Eye (tissue), 1 donor: Measurements from ENCODE around the gene ZNF74.

Experiments used
- DNase-seq: peaks from one replicate; pipeline ENCODE4 v3.0.0-alpha.2; 2015

ZNF74 gene

DNA sequence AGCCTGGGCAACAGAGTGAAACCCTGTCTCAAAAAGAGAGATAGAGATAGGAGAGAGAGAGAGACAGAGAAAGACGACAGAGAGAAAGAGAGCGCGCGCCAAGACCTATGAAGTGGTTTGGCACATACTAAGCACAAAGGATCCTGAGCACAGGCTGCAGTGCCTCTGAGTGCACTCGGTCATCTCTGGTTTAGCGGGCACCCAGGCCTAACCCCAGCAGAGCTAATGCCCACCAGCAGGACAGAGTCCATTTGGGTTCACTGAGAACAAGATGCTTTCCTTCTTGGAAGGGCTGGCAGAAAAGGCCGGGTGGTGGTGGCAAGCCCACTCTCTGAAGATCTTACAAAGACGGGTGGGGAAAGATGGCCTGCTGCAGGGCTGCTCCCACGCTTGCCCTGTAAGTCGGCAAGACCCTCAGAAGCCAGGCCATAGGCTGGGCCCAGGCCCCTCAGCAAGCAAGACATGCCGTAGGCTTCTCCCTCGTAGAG, 40.4 kb downstream of the ZNF74 start:
- DNase-seq: no peak

DNA sequence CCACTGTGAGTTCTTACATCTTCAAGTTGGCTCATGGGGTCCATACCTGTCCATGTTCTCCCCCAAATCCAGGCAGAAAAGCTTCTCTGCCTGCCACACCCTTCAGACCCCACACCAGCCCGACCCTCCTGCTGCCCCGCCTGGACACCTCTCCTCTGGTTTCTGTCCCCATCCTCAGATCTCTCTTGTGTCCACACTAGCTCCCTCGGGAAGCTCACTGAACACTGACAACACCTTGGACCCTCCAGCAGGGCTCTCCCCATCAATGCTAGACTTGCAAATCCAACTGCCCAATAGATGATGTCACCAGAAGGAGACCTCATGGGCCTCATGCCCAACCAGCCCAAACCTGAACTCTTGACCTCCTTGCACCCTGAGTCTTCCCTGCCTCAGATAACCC, 40.8 kb downstream of the ZNF74 start:
- DNase-seq: no peak

DNA sequence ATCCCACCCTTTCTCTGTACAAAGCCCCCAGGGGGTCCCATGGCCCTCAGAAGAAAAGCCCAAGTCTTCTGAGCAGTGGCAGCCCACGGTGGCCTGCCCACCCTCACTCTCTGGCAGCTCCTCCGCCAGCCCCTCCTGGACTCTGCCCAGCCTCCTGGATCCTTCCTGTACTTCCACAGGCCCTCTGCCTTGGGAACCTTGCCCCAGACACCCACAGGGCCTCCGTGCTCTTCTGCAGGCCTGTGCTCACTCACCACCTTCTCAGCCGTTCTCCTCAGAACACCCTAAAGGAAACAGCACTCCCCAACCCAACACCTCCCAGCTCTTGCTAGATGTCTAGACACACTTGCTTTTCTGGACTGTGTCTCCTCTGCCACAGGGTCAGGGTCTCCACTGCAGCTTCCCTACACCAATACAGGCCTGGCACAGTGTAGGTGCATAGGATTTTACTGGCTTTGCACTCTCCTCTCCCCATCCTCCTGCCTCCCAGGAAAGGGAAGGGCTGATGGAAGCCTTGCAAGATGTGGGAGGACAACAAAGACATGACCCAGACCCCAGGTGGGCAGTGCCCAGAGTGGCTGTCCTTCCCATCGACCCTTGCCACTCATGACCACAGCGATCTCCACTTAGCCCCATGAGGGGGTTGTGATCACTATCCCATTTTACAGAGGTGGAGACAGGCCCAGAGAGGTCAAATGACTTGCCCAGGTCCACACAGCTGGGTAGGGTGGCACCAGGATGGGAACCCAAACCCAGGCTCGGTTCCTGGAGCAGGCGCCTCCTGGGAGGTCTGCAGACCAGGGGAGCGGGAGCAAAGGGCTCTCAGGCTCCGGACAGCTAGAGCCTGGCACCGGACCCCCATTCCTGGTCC, 41.7 kb downstream of the ZNF74 start:
- no peak for DNase-seq

GRCh38 chr22:20436307-20436767, 42.4 kb downstream of the ZNF74 start:
- DNase-seq: peak; percentile 75

GRCh38 chr22:20436768-20437612, 43.0 kb downstream of the ZNF74 start:
- DNase-seq: peak; percentile 66

GRCh38 chr22:20437613-20438426, 43.9 kb downstream of the ZNF74 start, which contains the start of gene SCARF2:
Gene SCARF2 (minus strand): TSS chr22:20437825. CDS start chr22:20437754, 71 bp downstream.
- DNase-seq: peak; percentile 87

DNA sequence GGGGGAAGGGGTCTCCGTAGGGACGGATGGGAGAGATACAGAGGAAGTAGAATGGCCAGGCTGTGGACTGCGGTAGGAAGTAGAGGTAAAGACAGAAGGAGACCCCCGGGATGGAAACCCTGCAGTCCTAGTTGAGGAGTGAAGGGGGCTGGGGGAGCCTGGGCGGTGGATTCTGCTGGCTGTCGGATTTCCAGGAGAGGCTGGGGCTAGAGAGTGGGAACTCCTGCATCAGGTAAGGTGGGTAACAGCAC, 44.4 kb downstream of the ZNF74 start:
- no peak for DNase-seq

GRCh38 chr22:20438678-20439492, 44.9 kb downstream of the ZNF74 start:
- no peak for DNase-seq

- DNase-seq: no peak
Measured at GRCh38 chr22:20439556-20439927, 45.6 kb downstream of the ZNF74 start.

- DNase-seq: no peak
Measured at GRCh38 chr22:20439928-20440575, 46.1 kb downstream of the ZNF74 start.

DNA sequence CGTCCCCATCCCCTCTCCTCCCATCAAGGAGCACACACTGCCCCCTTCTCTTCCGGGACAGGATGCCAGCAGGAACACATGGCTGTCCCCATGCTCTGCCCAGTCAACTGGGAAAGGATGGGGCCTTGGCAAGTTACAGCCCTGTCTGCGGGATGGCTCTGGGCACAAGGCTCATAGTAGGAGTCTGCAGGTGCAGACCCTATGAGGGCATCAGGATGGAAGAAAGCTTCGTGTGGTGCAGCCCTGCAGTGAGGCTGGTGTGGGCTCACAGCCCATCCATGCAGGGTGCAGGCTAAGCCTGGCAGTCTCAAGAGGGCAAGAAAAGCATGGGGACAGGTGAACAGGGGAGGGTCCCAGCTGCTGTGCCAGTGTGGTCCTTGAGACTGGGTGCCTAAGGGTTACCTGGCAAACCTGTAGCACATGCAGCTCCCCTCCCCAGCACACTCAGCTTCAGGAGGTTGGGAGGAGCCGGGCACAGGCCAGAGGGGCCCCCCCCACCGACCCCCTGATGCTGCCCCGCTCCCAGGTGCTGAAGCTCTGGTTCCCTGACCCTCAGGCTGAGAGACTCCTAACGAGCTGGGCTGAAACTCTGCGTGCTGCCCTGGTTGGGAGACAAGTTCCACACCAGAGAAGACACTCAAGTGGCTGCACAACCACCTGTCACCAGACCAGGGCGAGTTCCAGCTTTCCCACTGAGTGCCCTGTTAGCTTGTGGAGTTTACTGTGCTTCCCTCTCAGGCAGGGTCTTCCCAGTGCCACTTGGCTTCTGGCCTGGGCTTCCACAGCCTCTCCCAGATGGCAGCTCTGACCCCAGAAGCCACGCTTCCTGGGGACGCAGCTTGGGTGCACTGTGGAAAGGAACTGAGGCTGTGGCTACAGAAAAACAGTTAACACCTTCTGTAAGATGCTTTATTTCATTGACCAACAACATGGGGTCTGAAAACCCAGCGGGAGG, 47.0 kb downstream of the ZNF74 start:
- no peak for DNase-seq

GRCh38 chr22:20441631-20442484, 47.9 kb downstream of the ZNF74 start:
- DNase-seq: no peak

DNA sequence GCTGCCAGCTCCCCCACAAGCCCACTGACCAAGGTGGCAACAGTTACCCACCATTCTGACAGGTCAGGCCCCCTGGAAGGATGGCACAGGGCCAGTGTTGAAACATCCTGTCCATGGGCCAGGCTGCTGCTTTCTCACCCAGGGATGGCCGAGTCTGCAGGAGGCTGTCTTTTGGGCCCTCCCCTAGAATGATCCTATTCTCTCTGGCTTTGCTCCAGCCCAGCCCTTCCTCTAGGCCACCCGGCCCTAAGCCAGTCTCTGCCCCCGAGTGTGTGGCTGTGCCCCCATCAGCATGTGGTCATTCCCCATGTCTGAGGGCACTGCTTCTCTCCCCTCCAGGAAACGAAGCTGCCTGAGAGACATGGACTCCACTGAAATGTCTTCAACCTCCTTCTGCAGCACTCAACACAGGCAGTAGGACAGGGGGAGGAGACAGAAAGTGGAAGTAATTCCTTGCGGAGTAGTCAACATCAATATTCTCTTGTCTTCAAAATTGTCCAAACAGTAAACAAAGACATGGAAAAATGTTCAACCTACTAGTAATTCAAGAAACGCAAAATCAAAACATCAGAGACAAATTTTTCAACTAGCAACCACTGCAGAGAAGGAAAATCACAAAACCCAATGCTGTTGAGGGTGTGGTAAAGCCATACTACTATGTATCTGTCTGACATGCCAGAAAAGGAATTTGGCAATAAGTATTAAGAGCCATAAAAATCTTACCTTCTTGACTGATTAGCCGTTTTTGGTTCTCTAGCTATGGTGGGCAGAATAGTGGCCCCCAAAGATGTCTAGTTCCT, 48.7 kb downstream of the ZNF74 start:
- no peak for DNase-seq

- DNase-seq: no peak
Measured at GRCh38 chr22:20444325-20444724, 50.4 kb downstream of the ZNF74 start.

DNA sequence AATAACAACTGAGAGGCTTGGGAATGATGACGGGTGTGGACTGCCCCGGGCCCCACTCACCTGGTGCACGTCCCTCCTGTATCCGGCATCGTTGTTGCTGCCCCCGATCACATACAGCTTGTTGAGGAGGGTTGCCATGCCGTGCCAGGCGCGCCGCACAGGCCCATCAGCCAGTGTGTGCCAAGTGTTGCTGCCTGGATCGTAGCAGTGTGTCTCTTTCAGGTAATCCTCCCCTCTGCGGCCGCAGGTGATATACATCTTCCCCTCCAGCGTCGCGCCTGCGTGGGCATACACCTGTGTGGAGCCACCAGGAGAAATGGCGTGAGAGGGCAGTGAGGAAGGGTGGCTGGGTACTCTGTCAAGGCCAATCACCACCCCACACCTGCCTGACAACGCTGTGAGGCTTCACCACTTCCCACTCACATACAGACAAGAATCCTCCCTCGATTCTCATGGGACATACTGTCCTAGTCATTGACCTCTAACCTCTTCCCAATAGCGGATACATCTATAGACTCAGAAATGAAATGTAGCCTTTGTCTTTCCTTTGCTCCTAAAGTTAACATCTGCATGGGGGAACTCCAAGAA, 52.5 kb downstream of the ZNF74 start:
- DNase-seq: no peak

GRCh38 chr22:20448630-20449029, 54.7 kb downstream of the ZNF74 start:
- no peak for DNase-seq

DNA sequence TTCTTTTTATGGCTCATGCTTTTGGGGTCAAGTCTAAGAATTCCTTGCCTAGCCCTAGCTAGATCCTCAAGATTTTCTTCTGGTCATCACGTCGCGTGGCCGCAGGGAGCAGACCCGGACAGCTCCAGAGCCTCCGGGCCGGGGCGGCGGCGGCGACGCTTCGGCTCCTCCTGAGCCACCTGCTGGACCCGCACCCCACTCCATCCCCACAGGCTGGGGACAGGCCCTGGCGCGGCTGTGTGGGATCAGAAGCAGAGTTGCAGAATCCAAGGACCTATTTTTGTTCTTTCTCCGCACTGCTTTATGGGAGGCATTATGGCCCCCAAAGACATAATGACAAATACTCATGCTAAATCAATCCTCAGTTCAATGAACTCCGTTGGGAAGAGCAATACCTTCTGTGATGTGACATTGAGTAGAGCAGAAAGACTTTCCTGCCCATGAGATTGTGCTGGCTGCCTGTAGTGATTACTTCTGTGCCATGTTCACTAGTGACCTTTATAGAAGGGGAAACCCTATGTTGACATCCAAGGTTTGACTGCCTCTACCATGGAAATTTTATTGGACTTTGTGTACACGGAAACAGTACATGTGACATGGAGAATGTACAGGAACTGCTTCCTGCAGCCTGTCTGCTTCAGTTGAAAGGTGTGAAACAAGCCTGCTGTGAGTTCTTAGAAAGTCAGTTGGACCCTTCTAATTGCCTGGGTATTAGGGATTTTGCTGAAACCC, 56.0 kb downstream of the ZNF74 start:
- no peak for DNase-seq
